ENCODE measurements around the gene HMCN2.

Gene HMCN2

GRCh38 chr9:130320723-130321481 is 55.3 kb downstream of the HMCN2 start:
- Histone ChIP-seq H3K27me3 (ENCODE audit: insufficient read depth, low read depth) (peaks cover 95% of the 10 kb centered on the region), H4K20me1 (ENCODE audit: insufficient read depth) (no peaks in the 10 kb centered on the region), H3K36me3 (ENCODE audit: insufficient read depth) (no peaks in the 10 kb centered on the region), H3K9ac (no peak overlapping the region), H3K4me3 (IDR thresholded peaks at IDR 0.05; ENCODE audit: insufficient read depth, low read depth, low read length) (no peak overlapping the region), H3K79me2 (ENCODE audit: insufficient read depth, low read depth) (no peaks in the 10 kb centered on the region), H3K4me2 (no peak overlapping the region), H3K4me1 (ENCODE audit: low read depth, poor library complexity, severe bottlenecking) (no peaks in the 10 kb centered on the region), H3K27ac (no peak overlapping the region), H2AFZ (ENCODE audit: low read depth) (no peak overlapping the region)
- TF ChIP-seq CTCF (conservative IDR thresholded peaks at IDR 0.05; ENCODE audit: low read depth, low read length), result no peak

GRCh38 chr9:130321539-130321938 is 56.0 kb downstream of the HMCN2 start:
- no peaks in the 10 kb centered on the region for H3K79me2 ChIP-seq (ENCODE audit: insufficient read depth, low read depth)
- no peaks in the 10 kb centered on the region for H4K20me1 ChIP-seq (ENCODE audit: insufficient read depth)
- no peak overlapping the region for H3K4me2 ChIP-seq
- no peak overlapping the region for H3K27ac ChIP-seq
- TF ChIP-seq CTCF (conservative IDR thresholded peaks at IDR 0.05; ENCODE audit: low read depth, low read length), result no peak
- no peaks in the 10 kb centered on the region for H3K36me3 ChIP-seq (ENCODE audit: insufficient read depth)
- no peaks in the 10 kb centered on the region for H3K4me1 ChIP-seq (ENCODE audit: low read depth, poor library complexity, severe bottlenecking)
- peaks cover 95% of the 10 kb centered on the region for H3K27me3 ChIP-seq (ENCODE audit: insufficient read depth, low read depth)
- no peak overlapping the region for H3K9ac ChIP-seq
- H3K4me3 ChIP-seq (IDR thresholded peaks at IDR 0.05; ENCODE audit: insufficient read depth, low read depth, low read length), result no peak overlapping the region
- H2AFZ ChIP-seq (ENCODE audit: low read depth), result no peak overlapping the region

GRCh38 chr9:130323051-130323745 is 57.6 kb downstream of the HMCN2 start:
- H3K4me1 ChIP-seq (ENCODE audit: low read depth, poor library complexity, severe bottlenecking), result no peaks in the 10 kb centered on the region
- no peaks in the 10 kb centered on the region for H3K36me3 ChIP-seq (ENCODE audit: insufficient read depth)
- H3K27me3 ChIP-seq (ENCODE audit: insufficient read depth, low read depth), result peaks cover 94% of the 10 kb centered on the region
- H2AFZ ChIP-seq (ENCODE audit: low read depth), result no peak overlapping the region
- no peak overlapping the region for H3K4me3 ChIP-seq (IDR thresholded peaks at IDR 0.05; ENCODE audit: insufficient read depth, low read depth, low read length)
- no peak overlapping the region for H3K9ac ChIP-seq
- no peak overlapping the region for H3K27ac ChIP-seq
- no peak overlapping the region for H3K4me2 ChIP-seq
- TF ChIP-seq CTCF (conservative IDR thresholded peaks at IDR 0.05; ENCODE audit: low read depth, low read length), result no peak
- no peaks in the 10 kb centered on the region for H3K79me2 ChIP-seq (ENCODE audit: insufficient read depth, low read depth)
- H4K20me1 ChIP-seq (ENCODE audit: insufficient read depth), result no peaks in the 10 kb centered on the region

GRCh38 chr9:130325921-130326320 is 60.4 kb downstream of the HMCN2 start:
- no peak overlapping the region for H3K4me3 ChIP-seq (IDR thresholded peaks at IDR 0.05; ENCODE audit: insufficient read depth, low read depth, low read length)
- H4K20me1 ChIP-seq (ENCODE audit: insufficient read depth), result no peaks in the 10 kb centered on the region
- no peaks in the 10 kb centered on the region for H3K4me1 ChIP-seq (ENCODE audit: low read depth, poor library complexity, severe bottlenecking)
- no peak overlapping the region for H3K4me2 ChIP-seq
- no peak overlapping the region for H3K27ac ChIP-seq
- H2AFZ ChIP-seq (ENCODE audit: low read depth), result no peak overlapping the region
- H3K9ac ChIP-seq, result no peak overlapping the region
- H3K27me3 ChIP-seq (ENCODE audit: insufficient read depth, low read depth), result peaks cover 94% of the 10 kb centered on the region
- H3K36me3 ChIP-seq (ENCODE audit: insufficient read depth), result no peaks in the 10 kb centered on the region
- TF ChIP-seq CTCF (conservative IDR thresholded peaks at IDR 0.05; ENCODE audit: low read depth, low read length), result no peak
- H3K79me2 ChIP-seq (ENCODE audit: insufficient read depth, low read depth), result no peaks in the 10 kb centered on the region
